WERI-Rb-1 (cell line): ENCODE data around the gene OR10H4.
"Not testable (repeated sequence)": the region's sequence is repeated elsewhere in the genome, so short reads cannot be mapped to it uniquely, and the experiment has no call there.

Experiments
- DNase-seq: peaks from one replicate; pipeline ENCODE4 v3.0.0-alpha.2; 2020
- H3K27ac ChIP-seq: fragments of 250-450 bp; sonication (Bioruptor Pico); 2 replicates; pipeline ENCODE4 v1.5.1; 2020; ENCODE audit warnings: mild to moderate bottlenecking, moderate library complexity
- H3K27me3 ChIP-seq: fragments of 250-450 bp; sonication (Bioruptor Pico); 2 replicates; pipeline ENCODE4 v1.5.1; 2021; ENCODE audit warnings: mild to moderate bottlenecking, low read depth, moderate library complexity; ENCODE audit not compliant: insufficient read depth, severe bottlenecking
- H3K36me3 ChIP-seq: fragments of 250-450 bp; sonication (Bioruptor Pico); 2 replicates; pipeline ENCODE4 v1.5.1; 2020; ENCODE audit warnings: mild to moderate bottlenecking, moderate library complexity
- H3K4me3 ChIP-seq: 2 replicates; pipeline ENCODE4 v1.5.1; 2011; ENCODE audit warnings: low read depth, mild to moderate bottlenecking, control low read depth, low read length
- H3K9me3 ChIP-seq: fragments of 250-450 bp; sonication (Bioruptor Pico); 2 replicates; pipeline ENCODE4 v1.5.1; 2021; ENCODE audit warnings: mild to moderate bottlenecking, moderate library complexity; ENCODE audit not compliant: severe bottlenecking
- CTCF ChIP-seq: IDR thresholded peaks from 2 replicates; pipeline ENCODE4 v1.5.1; 2011; ENCODE audit warnings: low read depth, mild to moderate bottlenecking, control low read depth, inconsistent platforms, low read length

OR10H4 gene

GRCh38 chr19:15977690-15978089, 28.9 kb downstream of the OR10H4 start:
- Histone ChIP-seq H3K27me3 (peaks cover 55% of the 10 kb centered on the region), H3K9me3 (peaks cover 3% of the 10 kb centered on the region), H3K4me3 (no peak overlapping the region), H3K27ac (no peak overlapping the region), H3K36me3 (no peaks in the 10 kb centered on the region)
- TF ChIP-seq CTCF = no peak
- DNase-seq = no peak

- TF ChIP-seq CTCF = no peak
- no peak overlapping the region for H3K4me3 ChIP-seq
- H3K36me3 ChIP-seq = no peaks in the 10 kb centered on the region
- H3K27me3 ChIP-seq = peaks cover 47% of the 10 kb centered on the region
- DNase-seq = no peak
- H3K9me3 ChIP-seq = peaks cover 3% of the 10 kb centered on the region
- no peak overlapping the region for H3K27ac ChIP-seq
Measured at GRCh38 chr19:15979293-15979692, 30.5 kb downstream of the OR10H4 start.

GRCh38 chr19:15985831-15986230, 37.0 kb downstream of the OR10H4 start:
- not testable (repeated sequence) for H3K4me3 ChIP-seq, H3K36me3 ChIP-seq, H3K27ac ChIP-seq, H3K9me3 ChIP-seq, DNase-seq
- peaks cover 25% of the 10 kb centered on the region for H3K27me3 ChIP-seq

GRCh38 chr19:15986701-15987100, 37.9 kb downstream of the OR10H4 start:
- no peaks in the 10 kb centered on the region for H3K36me3 ChIP-seq
- peaks cover 25% of the 10 kb centered on the region for H3K27me3 ChIP-seq
- no peak for DNase-seq
- no peak overlapping the region for H3K4me3 ChIP-seq
- H3K9me3 ChIP-seq = peaks cover 3% of the 10 kb centered on the region
- TF ChIP-seq CTCF = no peak
- no peak overlapping the region for H3K27ac ChIP-seq

GRCh38 chr19:15989889-15990288, 41.1 kb downstream of the OR10H4 start:
- Histone ChIP-seq H3K9me3 (no peaks in the 10 kb centered on the region), H3K27me3 (peaks cover 29% of the 10 kb centered on the region), H3K4me3 (no peak overlapping the region), H3K27ac (no peak overlapping the region), H3K36me3 (no peaks in the 10 kb centered on the region)
- no peak for DNase-seq
- TF ChIP-seq CTCF = no peak

- peaks cover 5% of the 10 kb centered on the region for H3K9me3 ChIP-seq
- H3K27me3 ChIP-seq = peaks cover 30% of the 10 kb centered on the region
- H3K36me3 ChIP-seq = no peaks in the 10 kb centered on the region
- no peak overlapping the region for H3K27ac ChIP-seq
- DNase-seq = no peak
- TF ChIP-seq CTCF = no peak
- H3K4me3 ChIP-seq = no peak overlapping the region
Measured at GRCh38 chr19:15991602-15992001, 42.8 kb downstream of the OR10H4 start.
